SU-DHL-6 (cell line): ENCODE results near the gene UFD1.
A peak's percentile ranks its signal among the peaks of the same experiment; 100 is the strongest.
"Not testable (repeated sequence)": the region's sequence is repeated elsewhere in the genome, so short reads cannot be mapped to it uniquely, and the experiment has no call there.

Experiments used
- H2AFZ ChIP-seq: fragments of 200-600 bp; sonication (generic); 2 replicates; pipeline ENCODE4 v1.6.1; 2014; ENCODE audit warnings: low read depth, mild to moderate bottlenecking, moderate library complexity, mixed read lengths, antibody characterized with exemption, low read length; ENCODE audit not compliant: severe bottlenecking
- H3F3A ChIP-seq: fragments of 200-600 bp; shearing (Covaris generic); 2 replicates; pipeline ENCODE4 v1.6.0; 2016; ENCODE audit warnings: antibody characterized with exemption, mild to moderate bottlenecking; ENCODE audit not compliant: insufficient read depth
- H3K27ac ChIP-seq: fragments of 200-600 bp; sonication (generic); 2 replicates; pipeline ENCODE4 v1.5.1; 2016; ENCODE audit warnings: low read depth, mild to moderate bottlenecking, low read length, moderate library complexity, mixed read lengths
- H3K27me3 ChIP-seq: fragments of 200-600 bp; sonication (generic), shearing (Covaris generic); 2 replicates; pipeline ENCODE4 v1.6.0; 2014; ENCODE audit warnings: mild to moderate bottlenecking, low read length
- H3K36me3 ChIP-seq: fragments of 200-600 bp; sonication (generic); 2 replicates; pipeline ENCODE4 v1.6.1; 2014; ENCODE audit warnings: mild to moderate bottlenecking, low read length, mixed read lengths
- H3K4me2 ChIP-seq: fragments of 300-600, 200-600 bp; shearing (Covaris generic), sonication (generic); 2 replicates; pipeline ENCODE4 v1.6.0; 2014; ENCODE audit warnings: low read length, low read depth, mild to moderate bottlenecking; ENCODE audit not compliant: poor library complexity, severe bottlenecking
- H3K4me3 ChIP-seq: fragments of 200-600 bp; sonication (generic); 2 replicates; pipeline ENCODE4 v1.5.1; 2014; ENCODE audit warnings: antibody characterized with exemption, low read length, mild to moderate bottlenecking, mixed read lengths; ENCODE audit not compliant: insufficient read depth, poor library complexity, severe bottlenecking
- H3K79me2 ChIP-seq: fragments of 200-600 bp; sonication (generic); 2 replicates; pipeline ENCODE4 v1.6.1; 2014; ENCODE audit warnings: mild to moderate bottlenecking, low read length, moderate library complexity; ENCODE audit not compliant: insufficient read depth
- H3K9ac ChIP-seq: fragments of 200-600 bp; sonication (generic); 2 replicates; pipeline ENCODE4 v1.7.0; 2014; ENCODE audit warnings: mild to moderate bottlenecking, low read length
- H3K9me2 ChIP-seq: fragments of 200-600 bp; sonication (generic); replicated peaks from 2 replicates; pipeline ENCODE4 v1.6.1; 2014; ENCODE audit warnings: low read length; ENCODE audit not compliant: insufficient read depth
- H3K9me3 ChIP-seq: fragments of 200-600 bp; sonication (generic); 2 replicates; pipeline ENCODE4 v1.6.1; 2014; ENCODE audit warnings: low read length, mixed read lengths; ENCODE audit not compliant: insufficient read depth
- H4K20me1 ChIP-seq: fragments of 200-600 bp; sonication (generic); 2 replicates; pipeline ENCODE4 v1.6.1; 2014; ENCODE audit warnings: low read depth, mild to moderate bottlenecking, antibody characterized with exemption, low read length, moderate library complexity, mixed read lengths
- CTCF ChIP-seq: fragments of 200-600 bp; sonication (generic); IDR thresholded peaks from one replicate; pipeline ENCODE4 v1.5.1; 2017; ENCODE audit warnings: antibody characterized with exemption, mild to moderate bottlenecking, low read length, moderate library complexity; ENCODE audit not compliant: insufficient read depth, poor library complexity, severe bottlenecking
- EZH2phosphoT487 ChIP-seq: fragments of 200-600 bp; sonication (generic), shearing (Covaris generic); conservative IDR thresholded peaks from 2 replicates; pipeline ENCODE4 v1.6.1; 2018; ENCODE audit warnings: mild to moderate bottlenecking, antibody characterized with exemption, low read length, moderate library complexity, mixed read lengths

UFD1 gene

GRCh38 chr22:19448076-19448607, 30.9 kb downstream of the UFD1 start:
- peak overlapping the region; percentile 14 for H2AFZ ChIP-seq

GRCh38 chr22:19447330-19448075, 31.5 kb downstream of the UFD1 start, which contains the start of gene C22orf39:
C22orf39 (minus strand) TSS chr22:19447711; CDS start chr22:19447688, 23 bp downstream.
- Histone ChIP-seq H3K4me2 (peak within 1 kb of the TSS; percentile 64), H4K20me1 (no peaks in the 10 kb centered on the region), H2AFZ (peak within 1 kb of the TSS; percentile 14), H3K27me3 (no peaks in the 10 kb centered on the region), H3K79me2 (peaks cover 43% of the 10 kb centered on the region), H3K27ac (peak within 1 kb of the TSS; percentile 74), H3K9me2 (no peaks in the 10 kb centered on the region), H3F3A (0 out of 2 replicates have a peak, but pooled peaks cover 7% of the 10 kb centered on the region), H3K9ac (peak within 1 kb of the TSS; percentile 68), H3K9me3 (no peaks in the 10 kb centered on the region), H3K36me3 (no peaks in the 10 kb centered on the region), H3K4me3 (peak within 1 kb of the TSS; percentile 66)
- TF ChIP-seq EZH2phosphoT487 (no peak), CTCF (no peak)

More at GRCh38 chr22:19448076-19448607, 30.9 kb downstream of the UFD1 start:
- Histone ChIP-seq H3K4me3 (peak overlapping the region; percentile 66), H3K27ac (peak overlapping the region; percentile 74), H3K9me2 (no peaks in the 10 kb centered on the region), H3K9me3 (no peaks in the 10 kb centered on the region), H4K20me1 (no peaks in the 10 kb centered on the region), H3K27me3 (no peaks in the 10 kb centered on the region), H3K79me2 (peaks cover 43% of the 10 kb centered on the region), H3K4me2 (peak overlapping the region; percentile 64), H3K36me3 (no peaks in the 10 kb centered on the region), H3K9ac (peak overlapping the region; percentile 68), H3F3A (0 out of 2 replicates have a peak, but pooled peaks cover 7% of the 10 kb centered on the region)
- no peak for TF ChIP-seq EZH2phosphoT487
- TF ChIP-seq CTCF = no peak

- Histone ChIP-seq H3K79me2 (peaks cover 49% of the 10 kb centered on the region), H3K4me3 (peak overlapping the region; percentile 66), H2AFZ (no peak overlapping the region), H3K9me2 (no peaks in the 10 kb centered on the region), H3K36me3 (no peaks in the 10 kb centered on the region), H3K27me3 (no peaks in the 10 kb centered on the region), H4K20me1 (no peaks in the 10 kb centered on the region), H3K27ac (peak overlapping the region; percentile 64), H3K9me3 (no peaks in the 10 kb centered on the region), H3F3A (0 out of 2 replicates have a peak, but pooled peaks cover 7% of the 10 kb centered on the region), H3K9ac (peak overlapping the region; percentile 68), H3K4me2 (peak overlapping the region; percentile 57)
- TF ChIP-seq EZH2phosphoT487 (no peak), CTCF (no peak)
Measured at GRCh38 chr22:19446603-19447329, 32.2 kb downstream of the UFD1 start.

- not testable (repeated sequence) for H3K27ac ChIP-seq, H4K20me1 ChIP-seq, H3K36me3 ChIP-seq, H3K9ac ChIP-seq, H3K9me3 ChIP-seq, H3K4me3 ChIP-seq, H3K27me3 ChIP-seq, H3K9me2 ChIP-seq, H2AFZ ChIP-seq, H3F3A ChIP-seq
- Histone ChIP-seq H3K79me2 (peaks cover 51% of the 10 kb centered on the region), H3K4me2 (peak overlapping the region; percentile 57)
Measured at GRCh38 chr22:19445279-19445982, 33.6 kb downstream of the UFD1 start.
